ENCODE data around the gene CACNB1.

DNA sequence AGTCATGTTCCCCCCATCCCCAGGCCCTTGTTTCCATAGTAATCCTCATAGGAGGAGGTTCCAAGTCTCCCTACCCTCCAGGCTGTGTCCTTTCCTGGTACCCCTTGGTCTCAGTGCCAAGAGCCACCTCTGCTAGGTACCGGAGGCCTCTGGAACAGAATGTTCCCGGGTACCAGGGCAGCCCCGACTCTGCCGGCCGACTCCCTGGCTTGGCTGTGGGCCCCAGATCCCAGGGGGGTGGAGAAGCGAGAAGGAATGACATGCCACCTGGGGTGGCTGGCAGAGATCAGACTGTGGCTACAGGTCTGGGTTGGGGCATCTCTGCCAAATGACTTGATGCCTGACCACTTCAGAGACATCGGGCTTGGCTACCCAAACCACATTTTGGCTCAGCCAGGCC is 24.7 kb upstream of the CACNB1 start:
- TF ChIP-seq ZNF274 (IDR thresholded peaks at IDR 0.05; ENCODE audit: low read length) (no peak), ZNF274 (tag by site-specific recombination; IDR thresholded peaks at IDR 0.05; ENCODE audit: borderline replicate concordance) (no peak), ZNF121 (tag by site-specific recombination; IDR thresholded peaks at IDR 0.05) (no peak), BCL11A (tag by site-specific recombination; IDR thresholded peaks at IDR 0.05; ENCODE audit: low read depth) (no peak), IKZF3 (tag by site-specific recombination; IDR thresholded peaks at IDR 0.05) (no peak)
- TF ChIP-seq, protein P1, sequence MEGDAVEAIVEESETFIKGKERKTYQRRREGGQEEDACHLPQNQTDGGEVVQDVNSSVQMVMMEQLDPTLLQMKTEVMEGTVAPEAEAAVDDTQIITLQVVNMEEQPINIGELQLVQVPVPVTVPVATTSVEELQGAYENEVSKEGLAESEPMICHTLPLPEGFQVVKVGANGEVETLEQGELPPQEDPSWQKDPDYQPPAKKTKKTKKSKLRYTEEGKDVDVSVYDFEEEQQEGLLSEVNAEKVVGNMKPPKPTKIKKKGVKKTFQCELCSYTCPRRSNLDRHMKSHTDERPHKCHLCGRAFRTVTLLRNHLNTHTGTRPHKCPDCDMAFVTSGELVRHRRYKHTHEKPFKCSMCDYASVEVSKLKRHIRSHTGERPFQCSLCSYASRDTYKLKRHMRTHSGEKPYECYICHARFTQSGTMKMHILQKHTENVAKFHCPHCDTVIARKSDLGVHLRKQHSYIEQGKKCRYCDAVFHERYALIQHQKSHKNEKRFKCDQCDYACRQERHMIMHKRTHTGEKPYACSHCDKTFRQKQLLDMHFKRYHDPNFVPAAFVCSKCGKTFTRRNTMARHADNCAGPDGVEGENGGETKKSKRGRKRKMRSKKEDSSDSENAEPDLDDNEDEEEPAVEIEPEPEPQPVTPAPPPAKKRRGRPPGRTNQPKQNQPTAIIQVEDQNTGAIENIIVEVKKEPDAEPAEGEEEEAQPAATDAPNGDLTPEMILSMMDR (tag by site-specific recombination; IDR thresholded peaks at IDR 0.05): no peak

Measured in HEK293 (cell line).